Measurements from ENCODE around the gene ANKRD36C. TPM values are rescaled to one million over a fixed set of nuclear protein-coding genes. Genes with fewer than 3 reads are reported as not detected.
"Not testable (repeated sequence)": the region's sequence is repeated elsewhere in the genome, so short reads cannot be mapped to it uniquely, and the experiment has no call there.

The ANKRD36C gene
- total and polyA plus RNA-seq, 2 of the 4 experiments (the other 2 are of a cell fraction), result 2.2 to 27.1 TPM

DNA sequence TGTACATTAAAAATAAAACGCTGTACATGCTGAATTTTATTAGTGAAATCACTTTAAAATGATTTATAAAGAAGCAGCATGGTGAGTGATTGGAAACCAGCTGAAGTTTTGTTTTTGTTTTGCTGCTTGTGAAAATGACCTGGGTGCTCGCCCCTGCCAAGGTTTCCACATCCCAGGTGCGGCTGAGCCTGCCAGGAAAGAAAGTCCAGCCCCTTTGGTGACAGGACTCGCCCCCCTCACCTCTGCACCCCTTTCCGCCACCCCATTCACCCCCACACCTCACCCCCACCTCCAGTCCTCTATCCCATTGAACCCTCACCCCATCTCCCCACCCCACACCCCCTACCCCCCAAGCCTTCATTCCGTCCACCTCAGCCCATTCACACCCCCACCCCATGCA is 740 bp downstream of the ANKRD36C start:
- H4K91ac ChIP-seq (ENCODE audit: insufficient read depth, low read depth, low read length); H3K79me1 ChIP-seq (ENCODE audit: low read depth in 1 of 2, low read length in 2 of 2); H3K14ac ChIP-seq (replicated peaks; ENCODE audit: low read depth, low read length); H3K4me1 ChIP-seq (ENCODE audit: control insufficient read depth, insufficient read depth, low read length); H3K9me3 ChIP-seq (ENCODE audit: control insufficient read depth, insufficient read depth, low read length); H3K27ac ChIP-seq (ENCODE audit: insufficient read depth, low read length); H3K18ac ChIP-seq (ENCODE audit: low read depth, low read length); H2BK20ac ChIP-seq (ENCODE audit: low read depth, low read length); H3K23ac ChIP-seq (ENCODE audit: low read depth, low read length); H3K56ac ChIP-seq (ENCODE audit: extremely low read depth, insufficient read depth, low read length); dilution Hi-C loops (cut with HindIII; ENCODE audit: low sequenced_read_pairs, unreplicated experiment); H3K36me3 ChIP-seq (ENCODE audit: control insufficient read depth, insufficient read depth, low read length); H3K9me1 ChIP-seq (ENCODE audit: insufficient read depth, low read length); H2AK9ac ChIP-seq (replicated peaks; ENCODE audit: low read depth, low read length, poor library complexity); H2BK15ac ChIP-seq (ENCODE audit: low read depth, low read length); H2BK5ac ChIP-seq (ENCODE audit: low read depth, low read length, poor library complexity, severe bottlenecking); H2BK120ac ChIP-seq (ENCODE audit: low read depth, low read length); H4K8ac ChIP-seq (ENCODE audit: low read depth in 2 of 2, low read length in 2 of 2); BruUV-seq (replicated peaks); H2AK5ac ChIP-seq (ENCODE audit: low read depth, low read length); H2AFZ ChIP-seq (replicated peaks; ENCODE audit: low read length, poor library complexity); CTCF ChIA-PET; POLR2A ChIA-PET (ENCODE audit: unreplicated experiment); DNase-seq; H3K9ac ChIP-seq (ENCODE audit: low read depth, low read length); in situ Hi-C loops (cut with MboI; ENCODE audit: low sequenced_read_pairs); H3K4ac ChIP-seq (ENCODE audit: low read depth, low read length); H3K4me2 ChIP-seq (ENCODE audit: low read depth, low read length); ATAC-seq (ENCODE audit: low read depth); H3K27me3 ChIP-seq (ENCODE audit: control insufficient read depth, insufficient read depth, low read length); H4K20me1 ChIP-seq (ENCODE audit: insufficient read depth, low read length); H4K5ac ChIP-seq (ENCODE audit: low read depth, low read length): not testable (repeated sequence)
- WGBS, 2 experiments (ENCODE audit: extremely low coverage in 2 of 2, insufficient read length in 1 of 2), result no CpG with 5 or more reads among the region's 6 CpGs
- H3K4me3 ChIP-seq (ENCODE audit: insufficient read depth, low read depth, low read length), result peak overlapping the region; percentile 28; the same call in 1 of the 2 replicates
- intact Hi-C loops (cut with micrococcal nuclease), result loop anchor here (5.0 kb wide), 1 partner anchor 276 kb away; the partner anchor contains the start of genes CIAO1 and TMEM127

DNA sequence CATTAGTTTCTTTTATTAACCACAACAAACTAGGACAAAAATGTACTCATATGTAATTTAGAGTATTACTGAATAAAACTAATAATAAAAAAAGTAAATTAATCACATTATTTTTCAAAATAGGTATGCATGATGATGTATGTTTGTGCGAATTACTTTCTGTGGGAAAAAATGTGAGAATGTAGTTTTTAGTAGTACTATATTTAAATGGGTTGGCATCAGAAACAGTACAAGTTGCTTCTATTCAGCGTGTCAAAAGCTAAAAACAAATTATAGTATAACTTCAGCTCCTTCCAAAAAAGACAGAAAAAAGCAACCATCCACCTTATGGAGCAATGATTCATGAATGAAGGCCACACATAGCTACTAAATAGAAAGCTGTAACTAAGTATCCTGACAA is 40.0 kb downstream of the ANKRD36C start:
- no CpG with 5 or more reads among the region's 2 CpGs for WGBS, 2 experiments (ENCODE audit: extremely low coverage in 2 of 2, insufficient read length in 1 of 2)
- H2AK9ac ChIP-seq (replicated peaks; ENCODE audit: low read depth, low read length, poor library complexity); H3K36me3 ChIP-seq (ENCODE audit: control insufficient read depth, insufficient read depth, low read length); H2BK5ac ChIP-seq (ENCODE audit: low read depth, low read length, poor library complexity, severe bottlenecking); H2BK120ac ChIP-seq (ENCODE audit: low read depth, low read length); H3K9ac ChIP-seq (ENCODE audit: low read depth, low read length); dilution Hi-C loops (cut with HindIII; ENCODE audit: low sequenced_read_pairs, unreplicated experiment); H4K5ac ChIP-seq (ENCODE audit: low read depth, low read length); H3K4me2 ChIP-seq (ENCODE audit: low read depth, low read length); H3K4me3 ChIP-seq (ENCODE audit: insufficient read depth, low read depth, low read length); in situ Hi-C loops (cut with MboI; ENCODE audit: low sequenced_read_pairs); intact Hi-C loops (cut with micrococcal nuclease); H3K4ac ChIP-seq (ENCODE audit: low read depth, low read length); H4K20me1 ChIP-seq (ENCODE audit: insufficient read depth, low read length); H3K27ac ChIP-seq (ENCODE audit: insufficient read depth, low read length); BruUV-seq (replicated peaks); H4K8ac ChIP-seq (ENCODE audit: low read depth in 2 of 2, low read length in 2 of 2); H4K91ac ChIP-seq (ENCODE audit: insufficient read depth, low read depth, low read length); H3K27me3 ChIP-seq (ENCODE audit: control insufficient read depth, insufficient read depth, low read length); DNase-seq; H3K14ac ChIP-seq (replicated peaks; ENCODE audit: low read depth, low read length); H2AFZ ChIP-seq (replicated peaks; ENCODE audit: low read length, poor library complexity); H3K23ac ChIP-seq (ENCODE audit: low read depth, low read length); H3K4me1 ChIP-seq (ENCODE audit: control insufficient read depth, insufficient read depth, low read length); H2BK15ac ChIP-seq (ENCODE audit: low read depth, low read length); H3K9me1 ChIP-seq (ENCODE audit: insufficient read depth, low read length); H2BK20ac ChIP-seq (ENCODE audit: low read depth, low read length); POLR2A ChIA-PET (ENCODE audit: unreplicated experiment); H3K18ac ChIP-seq (ENCODE audit: low read depth, low read length); H3K79me1 ChIP-seq (ENCODE audit: low read depth in 1 of 2, low read length in 2 of 2); H3K56ac ChIP-seq (ENCODE audit: extremely low read depth, insufficient read depth, low read length); H3K9me3 ChIP-seq (ENCODE audit: control insufficient read depth, insufficient read depth, low read length); ATAC-seq (ENCODE audit: low read depth); H2AK5ac ChIP-seq (ENCODE audit: low read depth, low read length); CTCF ChIA-PET: not testable (repeated sequence)
